ENCODE data around the gene PCDHGA1. TPM values are rescaled to one million over a fixed set of nuclear protein-coding genes. Genes with fewer than 3 reads are reported as not detected.

Gene PCDHGA1
- total RNA-seq, 1 experiment from 2014 or later = 0.04 TPM

DNA sequence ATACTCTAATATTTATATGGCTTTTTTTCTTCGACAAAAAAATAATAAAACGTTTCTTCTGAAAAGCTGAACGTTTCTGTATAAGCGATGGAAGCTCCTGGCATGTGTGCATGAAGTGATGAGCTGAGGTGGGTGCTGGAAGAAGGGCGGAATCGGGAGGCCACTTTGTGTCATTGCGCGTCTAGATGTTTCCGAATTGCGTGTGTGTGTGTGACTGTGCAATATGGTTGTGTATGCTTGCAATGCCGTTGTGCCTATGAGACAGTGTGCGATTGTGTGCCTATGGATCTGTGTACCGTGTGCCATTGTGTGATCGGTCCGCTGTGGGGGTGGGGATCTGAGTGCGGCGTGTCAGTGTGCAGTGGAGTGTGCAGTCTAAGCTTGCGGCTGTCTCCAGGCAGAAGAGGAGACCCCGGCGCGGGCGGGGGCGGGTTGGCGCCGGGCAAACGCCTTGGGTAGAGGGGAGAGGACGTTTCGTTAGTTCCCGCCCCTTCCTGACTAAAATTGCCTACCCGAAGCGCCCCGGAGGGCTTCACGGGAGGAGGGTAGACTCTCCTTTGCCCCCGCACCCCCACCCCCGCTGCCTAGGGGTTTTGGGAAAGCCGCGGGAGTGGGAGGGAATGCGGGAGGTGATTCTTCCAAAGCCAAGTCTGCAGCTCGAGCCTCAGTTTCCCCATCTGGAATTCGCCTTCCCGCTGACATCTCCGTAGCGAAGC lies 182.8 kb downstream of the PCDHGA1 start:
- H3K4me1 ChIP-seq (ENCODE audit: insufficient read depth, low read length) = peaks cover 13% of the 10 kb centered on the region; the same call in 1 of the 2 replicates
- TF ChIP-seq, protein P1, sequence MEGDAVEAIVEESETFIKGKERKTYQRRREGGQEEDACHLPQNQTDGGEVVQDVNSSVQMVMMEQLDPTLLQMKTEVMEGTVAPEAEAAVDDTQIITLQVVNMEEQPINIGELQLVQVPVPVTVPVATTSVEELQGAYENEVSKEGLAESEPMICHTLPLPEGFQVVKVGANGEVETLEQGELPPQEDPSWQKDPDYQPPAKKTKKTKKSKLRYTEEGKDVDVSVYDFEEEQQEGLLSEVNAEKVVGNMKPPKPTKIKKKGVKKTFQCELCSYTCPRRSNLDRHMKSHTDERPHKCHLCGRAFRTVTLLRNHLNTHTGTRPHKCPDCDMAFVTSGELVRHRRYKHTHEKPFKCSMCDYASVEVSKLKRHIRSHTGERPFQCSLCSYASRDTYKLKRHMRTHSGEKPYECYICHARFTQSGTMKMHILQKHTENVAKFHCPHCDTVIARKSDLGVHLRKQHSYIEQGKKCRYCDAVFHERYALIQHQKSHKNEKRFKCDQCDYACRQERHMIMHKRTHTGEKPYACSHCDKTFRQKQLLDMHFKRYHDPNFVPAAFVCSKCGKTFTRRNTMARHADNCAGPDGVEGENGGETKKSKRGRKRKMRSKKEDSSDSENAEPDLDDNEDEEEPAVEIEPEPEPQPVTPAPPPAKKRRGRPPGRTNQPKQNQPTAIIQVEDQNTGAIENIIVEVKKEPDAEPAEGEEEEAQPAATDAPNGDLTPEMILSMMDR (conservative IDR thresholded peaks at IDR 0.05; ENCODE audit: low read depth, low read length) = no peak
- TF ChIP-seq EZH2 (IDR thresholded peaks at IDR 0.05; ENCODE audit: low read length, unreplicated experiment) = no peak
- no peak for TF ChIP-seq EZH2phosphoT487 (IDR thresholded peaks at IDR 0.05; ENCODE audit: borderline replicate concordance, low read length)

GRCh38 chr5:141513627-141514329 lies 183.5 kb downstream of the PCDHGA1 start:
- H3K4me3 ChIP-seq (ENCODE audit: low read length) = no peak overlapping the region
- no TSS peak for BruUV-seq (replicated peaks)
- DNase-seq (no peak), ATAC-seq (no peak)
- intact Hi-C loops (cut with micrococcal nuclease) = no loop called here
- no peak overlapping the region for H3K9ac ChIP-seq (ENCODE audit: low read length)
- CTCF ChIA-PET = no interaction called here
- no peak overlapping the region for H3K27ac ChIP-seq (ENCODE audit: low read length)
- H2AFZ ChIP-seq (ENCODE audit: low read length) = no peak overlapping the region
- peaks cover 8% of the 10 kb centered on the region; the same call in 1 of the 2 replicates for H3K4me1 ChIP-seq (ENCODE audit: insufficient read depth, low read length)
- H3F3A ChIP-seq (ENCODE audit: low read length, unreplicated experiment) = no peaks in the 10 kb centered on the region
- peaks cover 16% of the 10 kb centered on the region for H3K36me3 ChIP-seq (ENCODE audit: low read depth, low read length)
- no peaks in the 10 kb centered on the region for H4K20me1 ChIP-seq (ENCODE audit: low read length)
- TF ChIP-seq EZH2 (IDR thresholded peaks at IDR 0.05; ENCODE audit: low read length, unreplicated experiment) = no peak
- TF ChIP-seq, protein P1 (conservative IDR thresholded peaks at IDR 0.05; ENCODE audit: low read depth, low read length) = no peak
- no peak for TF ChIP-seq EZH2phosphoT487 (IDR thresholded peaks at IDR 0.05; ENCODE audit: borderline replicate concordance, low read length)
- no peaks in the 10 kb centered on the region for H3K79me2 ChIP-seq (ENCODE audit: low read length)
- no peaks in the 10 kb centered on the region for H3K9me3 ChIP-seq (ENCODE audit: low read length)
- POLR2A ChIA-PET (ENCODE audit: unreplicated experiment) = no interaction called here
- no peaks in the 10 kb centered on the region for H3K27me3 ChIP-seq (ENCODE audit: low read length)
- H3K9me2 ChIP-seq (replicated peaks; ENCODE audit: low read length) = no peaks in the 10 kb centered on the region
- H3K4me2 ChIP-seq (ENCODE audit: low read length) = no peak overlapping the region

More for the DNA sequence above, 182.8 kb downstream of the PCDHGA1 start:
- no peaks in the 10 kb centered on the region for H3K9me3 ChIP-seq (ENCODE audit: low read length)
- no peak overlapping the region for H3K27ac ChIP-seq (ENCODE audit: low read length)
- peaks cover 14% of the 10 kb centered on the region for H3K36me3 ChIP-seq (ENCODE audit: low read depth, low read length)
- no peak overlapping the region for H3K4me2 ChIP-seq (ENCODE audit: low read length)
- no peaks in the 10 kb centered on the region for H3K9me2 ChIP-seq (replicated peaks; ENCODE audit: low read length)
- no TSS peak for BruUV-seq (replicated peaks)
- intact Hi-C loops (cut with micrococcal nuclease) = no loop called here
- H3K79me2 ChIP-seq (ENCODE audit: low read length) = no peaks in the 10 kb centered on the region
- no peak overlapping the region for H3K4me3 ChIP-seq (ENCODE audit: low read length)
- no peaks in the 10 kb centered on the region for H4K20me1 ChIP-seq (ENCODE audit: low read length)
- CTCF ChIA-PET = no interaction called here
- no peak overlapping the region for H3K9ac ChIP-seq (ENCODE audit: low read length)
- no peak overlapping the region for H2AFZ ChIP-seq (ENCODE audit: low read length)
- H3F3A ChIP-seq (ENCODE audit: low read length, unreplicated experiment) = no peaks in the 10 kb centered on the region
- DNase-seq (no peak), ATAC-seq (no peak)
- POLR2A ChIA-PET (ENCODE audit: unreplicated experiment) = no interaction called here
- H3K27me3 ChIP-seq (ENCODE audit: low read length) = no peaks in the 10 kb centered on the region
